D721Med (cell line): Measurements from ENCODE around the gene PRKCI.
"Not testable (repeated sequence)": the region's sequence is repeated elsewhere in the genome, so short reads cannot be mapped to it uniquely, and the experiment has no call there.

Experiments
- DNase-seq: peaks from one replicate; pipeline ENCODE4 v3.0.0; 2011; ENCODE audit warnings: low spot score; ENCODE audit not compliant: insufficient read length
- FAIRE-seq: peaks from 2 replicates; lab custom pipeline; 2011; peaks lifted over from hg19 to GRCh38; lab: Jason Lieb, UNC
- CTCF ChIP-seq: IDR thresholded peaks from 2 replicates; pipeline ENCODE4 v1.5.1; 2012; ENCODE audit warnings: mild to moderate bottlenecking, control low read depth; ENCODE audit not compliant: insufficient read depth; ENCODE audit errors: missing control alignments

The PRKCI gene

GRCh38 chr3:170221924-170222646 is at the start of gene PRKCI:
Gene PRKCI, plus strand, starts transcription at chr3:170222424. Its CDS starts 246 bp downstream, at chr3:170222670.
- FAIRE-seq (no peak), DNase-seq (peak; percentile 94)
- TF ChIP-seq CTCF, result no peak

- no peak for TF ChIP-seq CTCF
- no peak for DNase-seq
- FAIRE-seq, result no peak
Measured at GRCh38 chr3:170178651-170179050, 43.6 kb upstream of the PRKCI start.

GRCh38 chr3:170179432-170179831 is 42.8 kb upstream of the PRKCI start:
- DNase-seq (no peak), FAIRE-seq (no peak)
- no peak for TF ChIP-seq CTCF

GRCh38 chr3:170180079-170180907 is 41.9 kb upstream of the PRKCI start:
- no peak for TF ChIP-seq CTCF
- no peak for FAIRE-seq
- no peak for DNase-seq

- FAIRE-seq (no peak), DNase-seq (peak; percentile 94)
- TF ChIP-seq CTCF, result no peak
Measured at GRCh38 chr3:170180908-170181885, 41.0 kb upstream of the PRKCI start, which contains the start of gene PHC3. Gene PHC3, minus strand, starts transcription at chr3:170181733. Its CDS starts 18 bp downstream, at chr3:170181715.

GRCh38 chr3:170189398-170190256 is 32.6 kb upstream of the PRKCI start:
- no peak for FAIRE-seq

GRCh38 chr3:170195759-170196158 is 26.5 kb upstream of the PRKCI start:
- not testable (repeated sequence) for DNase-seq, FAIRE-seq

More at GRCh38 chr3:170189398-170190256, 32.6 kb upstream of the PRKCI start:
- no peak for DNase-seq
- TF ChIP-seq CTCF, result no peak
